ENCODE measurements around the gene PSD2.
A peak's percentile ranks its signal among the peaks of the same experiment; 100 is the strongest.

Gene PSD2

GRCh38 chr5:139763930-139764791 is 31.4 kb upstream of the PSD2 start:
- DNase-seq = peak; percentile 13 to 51

GRCh38 chr5:139764886-139765408 is 30.7 kb upstream of the PSD2 start:
- DNase-seq = no peak

GRCh38 chr5:139765409-139766217 is 30.0 kb upstream of the PSD2 start:
- DNase-seq = peak; percentile 79 to 81

GRCh38 chr5:139767960-139768359 is 27.6 kb upstream of the PSD2 start:
- DNase-seq = no peak

- no peak for DNase-seq
Observed at GRCh38 chr5:139768807-139769465, 26.7 kb upstream of the PSD2 start.

GRCh38 chr5:139769477-139769876 is 26.1 kb upstream of the PSD2 start:
- DNase-seq = no peak

- DNase-seq = no peak
Observed at GRCh38 chr5:139770722-139771121, 24.9 kb upstream of the PSD2 start.

GRCh38 chr5:139772089-139772791 is 23.4 kb upstream of the PSD2 start:
- no peak for DNase-seq

GRCh38 chr5:139772927-139773690 is 22.5 kb upstream of the PSD2 start:
- no peak for DNase-seq

- DNase-seq = peak; percentile 75 to 78
Observed at GRCh38 chr5:139774980-139775661, 20.5 kb upstream of the PSD2 start.

- no peak for DNase-seq
Observed at GRCh38 chr5:139775872-139776271, 19.7 kb upstream of the PSD2 start.

- no peak for DNase-seq
Observed at GRCh38 chr5:139776861-139777260, 18.7 kb upstream of the PSD2 start.

- DNase-seq = no peak
Observed at GRCh38 chr5:139783436-139783965, 12.1 kb upstream of the PSD2 start.

GRCh38 chr5:139784488-139784887 is 11.1 kb upstream of the PSD2 start:
- no peak for DNase-seq

GRCh38 chr5:139787257-139787567 is 8.4 kb upstream of the PSD2 start:
- no peak for DNase-seq

GRCh38 chr5:139787568-139788293 is 7.9 kb upstream of the PSD2 start:
- DNase-seq = peak; percentile 83

- DNase-seq = no peak
Observed at GRCh38 chr5:139788294-139788910, 7.2 kb upstream of the PSD2 start.

GRCh38 chr5:139789116-139789844 is 6.3 kb upstream of the PSD2 start:
- DNase-seq = no peak

- no peak for DNase-seq
Observed at GRCh38 chr5:139789845-139790189, 5.8 kb upstream of the PSD2 start.
